H9 (cell line): ENCODE data around the gene FSTL4. TPM values are rescaled to one million over a fixed set of nuclear protein-coding genes. Genes with fewer than 3 reads are reported as not detected.

Experiments used
- DNase-seq: peaks from one replicate; pipeline ENCODE4 v3.0.0-alpha.2; 2017
- H2AFZ ChIP-seq: one replicate; pipeline ENCODE4 v1.6.1; 2013; ENCODE audit warnings: mild to moderate bottlenecking, low read length, control low read depth, moderate library complexity
- H2AK5ac ChIP-seq: 2 replicates; pipeline ENCODE4 v1.6.1; 2013; ENCODE audit warnings: low read length, control low read depth, mixed read lengths; ENCODE audit not compliant: insufficient read length
- H2BK120ac ChIP-seq: one replicate; pipeline ENCODE4 v1.6.1; 2013; ENCODE audit warnings: low read depth, mild to moderate bottlenecking, low read length, control low read depth, inconsistent platforms; ENCODE audit not compliant: poor library complexity, severe bottlenecking
- H2BK12ac ChIP-seq: 2 replicates; pipeline ENCODE4 v1.6.1; 2013; ENCODE audit warnings: low read length, control low read depth, mixed read lengths, low read depth; ENCODE audit not compliant: insufficient read length
- H2BK15ac ChIP-seq: 2 replicates; pipeline ENCODE4 v1.6.1; 2013; ENCODE audit warnings: low read depth, low read length, control low read depth
- H2BK20ac ChIP-seq: one replicate; pipeline ENCODE4 v1.6.1; 2013; ENCODE audit warnings: low read depth, mild to moderate bottlenecking, low read length, control low read depth, inconsistent platforms; ENCODE audit not compliant: poor library complexity, severe bottlenecking
- H2BK5ac ChIP-seq: 2 replicates; pipeline ENCODE4 v1.6.1; 2013; ENCODE audit warnings: low read length, control low read depth, mixed read lengths; ENCODE audit not compliant: insufficient read length
- H3K14ac ChIP-seq: 2 replicates; pipeline ENCODE4 v1.6.1; 2013; ENCODE audit warnings: low read length, control low read depth; ENCODE audit not compliant: insufficient read depth
- H3K18ac ChIP-seq: 2 replicates; pipeline ENCODE4 v1.6.1; 2013; ENCODE audit warnings: low read depth, mild to moderate bottlenecking, mixed read lengths, low read length, control low read depth; ENCODE audit not compliant: insufficient read length
- H3K23ac ChIP-seq: 2 replicates; pipeline ENCODE4 v1.6.1; 2013; ENCODE audit warnings: low read length, control low read depth, mixed read lengths, low read depth; ENCODE audit not compliant: insufficient read length
- H3K23me2 ChIP-seq: 2 replicates; pipeline ENCODE4 v1.6.1; 2013; ENCODE audit warnings: low read depth, mild to moderate bottlenecking, mixed read lengths, low read length, control low read depth; ENCODE audit not compliant: insufficient read length, poor library complexity, severe bottlenecking
- H3K27ac ChIP-seq: 2 replicates; pipeline ENCODE4 v1.5.1; 2013; ENCODE audit warnings: low read length, control low read depth, mixed read lengths, low read depth; ENCODE audit not compliant: insufficient read length
- H3K27me3 ChIP-seq: 2 replicates; pipeline ENCODE4 v1.6.1; 2013; ENCODE audit warnings: low read length, control low read depth, inconsistent platforms; ENCODE audit not compliant: insufficient read depth
- H3K4ac ChIP-seq: 2 replicates; pipeline ENCODE4 v1.6.1; 2013; ENCODE audit warnings: low read depth, mild to moderate bottlenecking, control low read depth, inconsistent platforms, low read length, moderate library complexity
- H3K4me1 ChIP-seq: 2 replicates; pipeline ENCODE4 v1.6.1; 2013; ENCODE audit warnings: low read length, control low read depth, inconsistent platforms; ENCODE audit not compliant: insufficient read depth
- H3K4me2 ChIP-seq: 2 replicates; pipeline ENCODE4 v1.6.1; 2013; ENCODE audit warnings: low read length, control low read depth, mixed read lengths; ENCODE audit not compliant: insufficient read length, insufficient read depth
- H3K56ac ChIP-seq: 2 replicates; pipeline ENCODE4 v1.6.1; 2013; ENCODE audit warnings: low read depth, mild to moderate bottlenecking, mixed read lengths, low read length, control low read depth; ENCODE audit not compliant: insufficient read length
- H3K79me1 ChIP-seq: 2 replicates; pipeline ENCODE4 v1.6.1; 2013; ENCODE audit warnings: low read depth, mild to moderate bottlenecking, moderate library complexity, low read length, control low read depth, inconsistent platforms; ENCODE audit not compliant: insufficient read depth, poor library complexity, severe bottlenecking
- H3K79me2 ChIP-seq: 2 replicates; pipeline ENCODE4 v1.6.1; 2013; ENCODE audit warnings: low read length, control low read depth, inconsistent platforms; ENCODE audit not compliant: insufficient read depth
- H3K9ac ChIP-seq: 2 replicates; pipeline ENCODE4 v1.6.1; 2013; ENCODE audit warnings: low read length, control low read depth, mixed read lengths; ENCODE audit not compliant: insufficient read length; ENCODE audit errors: extremely low read depth
- H3K9me3 ChIP-seq: one replicate; pipeline ENCODE4 v1.6.1; 2013; ENCODE audit warnings: low read depth, low read length, inconsistent platforms; ENCODE audit not compliant: control insufficient read depth
- H3T11ph ChIP-seq: one replicate; pipeline ENCODE4 v1.6.1; 2013; ENCODE audit warnings: mild to moderate bottlenecking, low read length, control low read depth, inconsistent platforms
- H4K20me1 ChIP-seq: one replicate; pipeline ENCODE4 v1.6.1; 2013; ENCODE audit not compliant: control insufficient read depth, insufficient read length, insufficient read depth
- H4K5ac ChIP-seq: 2 replicates; pipeline ENCODE4 v1.6.1; 2013; ENCODE audit warnings: low read depth, mild to moderate bottlenecking, mixed read lengths, low read length, control low read depth; ENCODE audit not compliant: insufficient read length
- H4K8ac ChIP-seq: replicated peaks from 2 replicates; pipeline ENCODE4 v1.6.1; 2013; ENCODE audit warnings: low read length, control low read depth, mixed read lengths, low read depth; ENCODE audit not compliant: insufficient read length
- H4K91ac ChIP-seq: 2 replicates; pipeline ENCODE4 v1.6.1; 2013; ENCODE audit warnings: low read depth, mild to moderate bottlenecking, moderate library complexity, mixed read lengths, low read length, control low read depth; ENCODE audit not compliant: insufficient read length
- H3K27ac Mint-ChIP-seq, 3 experiments: 2 replicates in 2 of 3; 3 replicates in 1 of 3; pipeline ENCODE4 v1.8.0; 2020 to 2021; ENCODE audit warnings: mixed read lengths in 3 of 3, mild to moderate bottlenecking in 1 of 3, moderate library complexity in 1 of 3
- H3K27me3 Mint-ChIP-seq: 2 replicates; pipeline ENCODE4 v1.8.0; 2021; ENCODE audit warnings: low read depth, mild to moderate bottlenecking, moderate library complexity, mixed read lengths
- H3K36me3 Mint-ChIP-seq, 3 experiments: 2 replicates in 2 of 3; 3 replicates in 1 of 3; pipeline ENCODE4 v1.8.0; 2020 to 2021; ENCODE audit warnings: low read depth in 3 of 3, mixed read lengths in 3 of 3; ENCODE audit not compliant: insufficient read depth in 1 of 3
- H3K4me1 Mint-ChIP-seq, 2 experiments: 2 replicates each; pipeline ENCODE4 v1.8.0; 2020; ENCODE audit warnings: mixed read lengths in 2 of 2
- H3K4me3 Mint-ChIP-seq, 2 experiments: 2 replicates in 1 of 2; 3 replicates in 1 of 2; pipeline ENCODE4 v1.8.0; 2020 to 2021; ENCODE audit warnings: mild to moderate bottlenecking in 2 of 2, mixed read lengths in 2 of 2, moderate library complexity in 1 of 2
- H3K9me3 Mint-ChIP-seq, 2 experiments: 2 replicates in 1 of 2; 3 replicates in 1 of 2; pipeline ENCODE4 v1.8.0; 2020; ENCODE audit warnings: mild to moderate bottlenecking in 2 of 2, mixed read lengths in 2 of 2, moderate library complexity in 1 of 2
- CTCF ChIP-seq: fragments of 200-600 bp; sonication (generic); conservative IDR thresholded peaks from 3 replicates; pipeline ENCODE4 v1.8.0; 2021; ENCODE audit warnings: antibody characterized with exemption, mild to moderate bottlenecking
- WGBS: extraction: QIAGEN DNeasy Blood & Tissue Kit; methylation state at CpG from one replicate; pipeline ENCODE4 v1.1.7; 2013; ENCODE audit warnings: missing lambda C conversion rate, low lambda C conversion rate, mixed read lengths; ENCODE audit not compliant: insufficient read length; ENCODE audit errors: extremely low coverage; 5-methylcytosine and 5-hydroxymethylcytosine counted together
- total RNA-seq: library from RNA; stranded (reverse); gene quantifications from 2 replicates; pipeline ENCODE4 v1.2.1, GENCODE V29; 2021

Gene FSTL4
- total RNA-seq, 1 experiment from 2014 or later, result 5.7 TPM

GRCh38 chr5:133243196-133243595 lies 369.1 kb downstream of the FSTL4 start:
- Histone ChIP-seq H4K91ac (no peak overlapping the region), H2AFZ (no peak overlapping the region), H3K23me2 (no peaks in the 10 kb centered on the region), H3K56ac (no peak overlapping the region), H3K27ac (no peak overlapping the region), H2BK5ac (no peak overlapping the region), H3K14ac (no peak overlapping the region), H2BK20ac (no peak overlapping the region), H2BK12ac (no peak overlapping the region), H3K4ac (no peak overlapping the region), H4K8ac (no peak overlapping the region), H3K79me2 (no peaks in the 10 kb centered on the region), H3K9me3 (no peaks in the 10 kb centered on the region), H4K5ac (no peak overlapping the region), H3K27me3 (no peaks in the 10 kb centered on the region), H4K20me1 (no peaks in the 10 kb centered on the region), H3K9ac (no peak overlapping the region), H3T11ph (no peak overlapping the region), H2BK120ac (no peak overlapping the region), H3K18ac (no peak overlapping the region), H3K23ac (no peak overlapping the region), H3K4me2 (no peak overlapping the region), H2AK5ac (no peak overlapping the region), H2BK15ac (no peak overlapping the region), H3K4me1 (no peaks in the 10 kb centered on the region), H3K79me1 (no peaks in the 10 kb centered on the region)
- no CpG with 5 or more reads among the region's 3 CpGs for WGBS
- Mint-ChIP-seq H3K9me3 (peaks cover 5% of the 10 kb centered on the region in 2 experiments; a peak in 3 of 5 replicates), H3K27ac (no peak overlapping the region), H3K27me3 (peaks cover 4% of the 10 kb centered on the region; the same call in 1 of the 2 replicates), H3K36me3 (peaks cover 2 to 5% (median 4%) of the 10 kb centered on the region in 3 experiments; a peak in 5 of 7 replicates), H3K4me1 (no peaks in the 10 kb centered on the region), H3K4me3 (no peak overlapping the region)
- TF ChIP-seq CTCF, result no peak
- DNase-seq, result no peak
